Measurements from ENCODE around the gene ZNF628. TPM values are rescaled to one million over a fixed set of nuclear protein-coding genes. Genes with fewer than 3 reads are reported as not detected.

Gene ZNF628
- total and polyA plus RNA-seq, 5 donors from 2014 or later: 0.05 to 23.9 (median 0.09) TPM

- Mint-ChIP-seq H3K9me3 (no peaks in the 10 kb centered on the region), H3K4me1 (peaks cover 0 to 42% (median 23%) of the 10 kb centered on the region in 4 donors), H3K27me3 (peaks cover 5% of the 10 kb centered on the region), H3K4me3 (peak overlapping the region; percentile 65 to 95 (median 75)), H3K36me3 (peaks cover 5% of the 10 kb centered on the region), H3K27ac (peak overlapping the region in 1 of 3 donors; percentile 82)
- DNase-seq (no peak), ATAC-seq (ENCODE audit: low read depth in 2 of 2) (no peak)
- Histone ChIP-seq H3K4me1 (ENCODE audit: control insufficient read depth, insufficient read depth, low read length, poor library complexity, severe bottlenecking) (peaks cover 26% of the 10 kb centered on the region), H3K4me3 (ENCODE audit: low read depth, low read length) (no peak overlapping the region), H3K27ac (ENCODE audit: insufficient read depth, low read length, poor library complexity, severe bottlenecking) (no peak overlapping the region), H3K9me3 (ENCODE audit: control insufficient read depth in 2 of 2, low read length in 2 of 2) (no peaks in the 10 kb centered on the region), H3K36me3 (ENCODE audit: control insufficient read depth, insufficient read depth, low read length) (no peaks in the 10 kb centered on the region), H3K27me3 (ENCODE audit: control insufficient read depth, insufficient read depth, low read length) (no peaks in the 10 kb centered on the region)
These were observed 2.6 kb downstream of the ZNF628 start for GRCh38 chr19:55479045-55479444.

DNA sequence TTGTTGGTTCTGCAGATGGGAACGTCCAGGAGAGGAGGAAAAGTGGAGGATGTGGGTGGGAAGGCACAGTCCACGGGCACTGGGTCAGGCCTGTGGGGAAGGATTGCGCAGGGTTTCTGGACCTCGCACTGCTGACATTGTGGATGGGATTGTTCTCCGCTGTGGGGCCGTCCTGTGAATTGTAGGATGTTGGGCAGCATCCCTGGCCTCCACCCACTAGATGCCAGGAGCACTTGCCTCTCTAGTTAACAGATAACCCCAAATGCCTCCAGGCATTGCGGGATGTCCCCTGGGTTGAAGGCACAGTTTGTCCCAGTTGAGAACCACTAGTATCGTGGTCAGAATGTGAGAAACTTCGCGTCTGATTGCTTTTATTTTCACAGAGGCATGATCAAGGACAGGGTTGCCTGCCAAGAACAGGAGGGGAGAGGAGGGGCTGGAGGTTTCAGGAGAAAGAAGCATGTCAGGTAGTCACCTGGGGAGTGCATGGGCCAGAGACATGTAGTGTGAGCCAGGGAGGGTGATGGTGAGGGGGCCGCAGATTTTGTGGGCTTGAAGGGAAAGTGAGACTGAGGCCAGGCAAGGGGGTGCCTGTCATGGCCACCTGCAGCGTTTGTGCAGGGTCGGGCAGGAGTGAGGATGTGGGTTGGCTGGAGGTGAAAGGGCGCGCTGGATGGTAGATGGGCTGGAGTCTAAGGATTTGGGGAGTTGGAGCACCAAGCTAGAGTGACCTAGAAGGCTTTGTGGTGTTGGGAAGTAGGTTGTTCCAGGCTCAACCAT is 3.2 kb downstream of the ZNF628 start:
- ATAC-seq (ENCODE audit: low read depth in 2 of 2): no peak
- Mint-ChIP-seq H3K4me3 (peak overlapping the region; percentile 26 to 95 (median 76)), H3K27me3 (peaks cover 5% of the 10 kb centered on the region), H3K9me3 (no peaks in the 10 kb centered on the region), H3K27ac (peak overlapping the region; percentile 27 to 82 (median 59)), H3K4me1 (peaks cover 0 to 46% (median 23%) of the 10 kb centered on the region in 4 donors), H3K36me3 (peaks cover 5% of the 10 kb centered on the region)
- H3K9me3 ChIP-seq (ENCODE audit: control insufficient read depth in 2 of 2, low read length in 2 of 2): no peaks in the 10 kb centered on the region
- H3K4me1 ChIP-seq (ENCODE audit: control insufficient read depth, insufficient read depth, low read length, poor library complexity, severe bottlenecking): peaks cover 32% of the 10 kb centered on the region
- H3K36me3 ChIP-seq (ENCODE audit: control insufficient read depth, insufficient read depth, low read length): no peaks in the 10 kb centered on the region
- no peak overlapping the region for H3K4me3 ChIP-seq (ENCODE audit: low read depth, low read length)
- DNase-seq: no peak
- no peaks in the 10 kb centered on the region for H3K27me3 ChIP-seq (ENCODE audit: control insufficient read depth, insufficient read depth, low read length)
- H3K27ac ChIP-seq (ENCODE audit: insufficient read depth, low read length, poor library complexity, severe bottlenecking): no peak overlapping the region

GRCh38 chr19:55481148-55481793 is 4.9 kb downstream of the ZNF628 start:
- Mint-ChIP-seq H3K9me3 (no peaks in the 10 kb centered on the region), H3K4me1 (peaks cover 0 to 45% (median 26%) of the 10 kb centered on the region in 4 donors), H3K36me3 (peaks cover 5% of the 10 kb centered on the region), H3K27me3 (peaks cover 5% of the 10 kb centered on the region), H3K4me3 (no peak overlapping the region), H3K27ac (no peak overlapping the region)
- Histone ChIP-seq H3K36me3 (ENCODE audit: control insufficient read depth, insufficient read depth, low read length) (no peaks in the 10 kb centered on the region), H3K27me3 (ENCODE audit: control insufficient read depth, insufficient read depth, low read length) (no peaks in the 10 kb centered on the region), H3K4me3 (ENCODE audit: low read depth, low read length) (no peak overlapping the region), H3K9me3 (ENCODE audit: control insufficient read depth in 2 of 2, low read length in 2 of 2) (no peaks in the 10 kb centered on the region), H3K4me1 (ENCODE audit: control insufficient read depth, insufficient read depth, low read length, poor library complexity, severe bottlenecking) (peaks cover 34% of the 10 kb centered on the region), H3K27ac (ENCODE audit: insufficient read depth, low read length, poor library complexity, severe bottlenecking) (no peak overlapping the region)
- DNase-seq: no peak
- ATAC-seq (ENCODE audit: low read depth in 2 of 2): no peak

DNA sequence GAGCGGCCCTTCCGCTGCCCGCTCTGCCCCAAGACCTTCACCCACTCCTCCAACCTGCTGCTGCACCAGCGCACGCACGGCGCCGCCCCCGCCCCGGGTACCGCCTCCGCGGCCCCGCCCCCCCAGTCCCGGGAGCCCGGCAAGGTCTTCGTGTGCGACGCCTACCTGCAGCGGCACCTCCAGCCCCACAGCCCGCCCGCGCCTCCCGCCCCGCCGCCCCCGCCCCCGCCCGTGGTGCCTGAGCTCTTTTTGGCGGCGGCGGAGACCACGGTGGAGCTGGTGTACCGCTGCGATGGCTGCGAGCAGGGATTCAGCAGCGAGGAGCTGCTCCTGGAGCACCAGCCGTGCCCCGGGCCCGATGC is 5.4 kb downstream of the ZNF628 start:
- no peaks in the 10 kb centered on the region for H3K9me3 ChIP-seq (ENCODE audit: control insufficient read depth in 2 of 2, low read length in 2 of 2)
- H3K27me3 ChIP-seq (ENCODE audit: control insufficient read depth, insufficient read depth, low read length): no peaks in the 10 kb centered on the region
- Mint-ChIP-seq H3K9me3 (no peaks in the 10 kb centered on the region), H3K4me3 (no peak overlapping the region), H3K4me1 (peaks cover 0 to 43% (median 26%) of the 10 kb centered on the region in 4 donors), H3K27ac (no peak overlapping the region), H3K27me3 (peaks cover 5% of the 10 kb centered on the region), H3K36me3 (peaks cover 5% of the 10 kb centered on the region)
- H3K4me3 ChIP-seq (ENCODE audit: low read depth, low read length): no peak overlapping the region
- H3K4me1 ChIP-seq (ENCODE audit: control insufficient read depth, insufficient read depth, low read length, poor library complexity, severe bottlenecking): peaks cover 34% of the 10 kb centered on the region
- no peak overlapping the region for H3K27ac ChIP-seq (ENCODE audit: insufficient read depth, low read length, poor library complexity, severe bottlenecking)
- ATAC-seq (ENCODE audit: low read depth in 2 of 2) (no peak), DNase-seq (no peak)
- no peaks in the 10 kb centered on the region for H3K36me3 ChIP-seq (ENCODE audit: control insufficient read depth, insufficient read depth, low read length)

GRCh38 chr19:55482156-55482961 is 5.9 kb downstream of the ZNF628 start:
- no peaks in the 10 kb centered on the region for H3K27me3 ChIP-seq (ENCODE audit: control insufficient read depth, insufficient read depth, low read length)
- no peaks in the 10 kb centered on the region for H3K27me3 Mint-ChIP-seq
- no peak overlapping the region for H3K4me3 Mint-ChIP-seq
- no peak overlapping the region for H3K27ac Mint-ChIP-seq
- H3K27ac ChIP-seq (ENCODE audit: insufficient read depth, low read length, poor library complexity, severe bottlenecking): no peak overlapping the region
- H3K36me3 ChIP-seq (ENCODE audit: control insufficient read depth, insufficient read depth, low read length): no peaks in the 10 kb centered on the region
- peaks cover 5% of the 10 kb centered on the region for H3K36me3 Mint-ChIP-seq
- no peak overlapping the region for H3K4me3 ChIP-seq (ENCODE audit: low read depth, low read length)
- H3K9me3 Mint-ChIP-seq: no peaks in the 10 kb centered on the region
- H3K9me3 ChIP-seq (ENCODE audit: control insufficient read depth in 2 of 2, low read length in 2 of 2): no peaks in the 10 kb centered on the region
- DNase-seq: no peak
- H3K4me1 Mint-ChIP-seq: peaks cover 0 to 37% (median 23%) of the 10 kb centered on the region in 4 donors
- peaks cover 29% of the 10 kb centered on the region for H3K4me1 ChIP-seq (ENCODE audit: control insufficient read depth, insufficient read depth, low read length, poor library complexity, severe bottlenecking)
- no peak for ATAC-seq (ENCODE audit: low read depth in 2 of 2)

- Histone ChIP-seq H3K36me3 (ENCODE audit: control insufficient read depth, insufficient read depth, low read length) (no peaks in the 10 kb centered on the region), H3K4me1 (ENCODE audit: control insufficient read depth, insufficient read depth, low read length, poor library complexity, severe bottlenecking) (peaks cover 22% of the 10 kb centered on the region), H3K4me3 (ENCODE audit: low read depth, low read length) (no peak overlapping the region), H3K27ac (ENCODE audit: insufficient read depth, low read length, poor library complexity, severe bottlenecking) (no peak overlapping the region), H3K27me3 (ENCODE audit: control insufficient read depth, insufficient read depth, low read length) (no peaks in the 10 kb centered on the region), H3K9me3 (ENCODE audit: control insufficient read depth in 2 of 2, low read length in 2 of 2) (no peaks in the 10 kb centered on the region)
- DNase-seq: no peak
- ATAC-seq (ENCODE audit: low read depth in 2 of 2): no peak
- Mint-ChIP-seq H3K4me3 (no peak overlapping the region), H3K4me1 (peaks cover 0 to 30% (median 16%) of the 10 kb centered on the region in 4 donors), H3K27me3 (no peaks in the 10 kb centered on the region), H3K36me3 (peaks cover 5% of the 10 kb centered on the region), H3K27ac (no peak overlapping the region), H3K9me3 (no peaks in the 10 kb centered on the region)
These were observed 6.7 kb downstream of the ZNF628 start for GRCh38 chr19:55482967-55483705.

Measured in CD4-positive, CD25-positive, alpha-beta regulatory T cell (primary cell).